GM21360 (cell line): ENCODE measurements around the gene NFE2.
"Not testable (repeated sequence)": the region's sequence is repeated elsewhere in the genome, so short reads cannot be mapped to it uniquely, and the experiment has no call there.

Experiments used
- ATAC-seq: cut with Tn5 transposase; IDR thresholded peaks from one replicate; pipeline ENCODE4 v1.9.1; 2021; ENCODE audit warnings: mild to moderate bottlenecking, moderate library complexity; ENCODE audit not compliant: unreplicated experiment

NFE2 gene

GRCh38 chr12:54284070-54284780, 16.6 kb downstream of the NFE2 start:
- ATAC-seq, result not testable (repeated sequence)

DNA sequence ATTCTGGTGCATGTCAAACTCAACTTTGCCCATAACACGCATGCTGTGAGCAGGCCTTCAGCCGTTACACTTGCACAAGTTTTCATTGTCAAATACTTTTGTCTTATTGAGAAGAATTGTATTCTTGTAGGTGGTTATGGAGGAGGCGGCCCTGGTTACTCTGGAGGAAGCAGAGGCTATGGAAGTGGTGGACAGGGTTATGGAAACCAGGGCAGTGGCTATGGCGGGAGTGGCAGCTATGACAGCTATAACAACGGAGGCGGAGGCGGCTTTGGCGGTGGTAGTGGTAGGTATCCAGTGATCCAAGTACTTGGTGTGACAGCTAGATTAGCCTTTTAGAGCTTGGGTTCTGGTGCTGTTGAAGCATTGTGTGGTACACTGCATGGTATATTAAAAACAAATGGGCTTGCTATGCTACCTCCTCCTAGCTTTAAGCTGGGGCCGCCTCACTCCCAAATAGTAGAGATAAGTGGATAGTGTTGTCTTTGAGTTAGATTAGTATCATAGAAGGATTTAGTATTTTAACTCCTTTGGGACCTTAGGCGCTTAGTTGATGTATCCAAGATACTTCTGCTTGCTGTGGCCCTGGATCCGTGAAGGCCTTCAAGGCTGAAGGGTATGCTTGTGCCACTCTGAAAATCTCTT, 17.7 kb downstream of the NFE2 start:
- no peak for ATAC-seq

DNA sequence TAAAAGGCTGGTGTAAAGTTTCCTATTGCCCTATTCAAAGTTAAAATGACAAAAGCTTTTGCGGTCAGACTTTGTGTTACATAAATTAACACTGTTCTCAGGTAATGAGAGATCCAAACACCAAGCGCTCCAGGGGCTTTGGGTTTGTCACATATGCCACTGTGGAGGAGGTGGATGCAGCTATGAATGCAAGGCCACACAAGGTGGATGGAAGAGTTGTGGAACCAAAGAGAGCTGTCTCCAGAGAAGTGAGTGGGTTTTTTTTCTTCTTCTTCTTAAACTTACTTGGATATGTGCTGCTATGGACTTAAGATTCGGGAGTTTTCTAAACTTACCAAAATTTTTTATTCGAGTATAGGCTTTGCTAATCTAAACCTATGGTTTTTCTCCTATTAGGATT, 19.1 kb downstream of the NFE2 start:
- ATAC-seq, result not testable (repeated sequence)

GRCh38 chr12:54281261-54281638, 19.6 kb downstream of the NFE2 start:
- not testable (repeated sequence) for ATAC-seq

GRCh38 chr12:54280468-54281260, 20.2 kb downstream of the NFE2 start, which contains the start of gene HNRNPA1:
Gene HNRNPA1 (plus strand): TSS chr12:54280726. CDS start chr12:54280808, 82 bp downstream.
- peak; percentile 87 for ATAC-seq

DNA sequence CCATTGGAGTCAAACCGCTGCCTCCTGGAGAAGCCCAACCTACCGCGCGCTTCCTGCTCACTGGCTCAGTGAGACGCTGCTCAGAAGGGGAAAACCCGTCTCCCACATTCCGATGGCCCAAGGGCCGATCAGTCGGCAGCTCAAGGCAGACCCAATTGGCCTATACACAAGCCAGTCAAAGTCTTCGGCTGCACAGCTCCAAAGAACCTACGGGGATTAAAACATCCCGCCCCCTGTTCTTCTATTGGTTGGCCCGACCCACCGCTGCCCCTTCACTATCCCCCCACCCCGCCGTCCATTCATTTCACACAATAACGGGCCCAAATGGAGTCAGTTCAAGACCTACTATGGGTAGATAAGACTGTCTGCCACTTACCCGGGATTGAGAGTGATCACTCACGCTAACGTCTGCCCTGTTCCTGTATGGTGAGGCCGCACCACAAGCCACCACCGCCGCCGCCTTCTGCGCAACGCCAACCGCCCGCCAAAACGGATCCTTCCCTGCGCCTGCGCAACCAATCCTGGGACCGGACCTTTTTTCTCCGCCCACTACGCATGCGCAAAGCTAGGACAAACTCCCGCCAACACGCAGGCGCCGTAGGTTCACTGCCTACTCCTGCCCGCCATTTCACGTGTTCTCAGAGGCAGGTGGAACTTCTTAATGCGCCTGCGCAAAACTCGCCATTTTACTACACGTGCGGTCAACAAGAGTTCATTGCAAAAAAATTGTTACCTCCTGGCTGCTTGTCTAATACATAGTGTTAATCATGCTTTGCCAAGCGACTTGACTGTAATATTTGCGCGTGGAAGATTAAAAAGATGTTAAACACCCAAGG, 21.0 kb downstream of the NFE2 start, which contains the start of gene CBX5:
Gene CBX5, minus strand, starts transcription at position 491 of the 836 bp plus-strand sequence. CDS start 22,472 bp downstream, outside the sequence.
- peak; percentile 66 for ATAC-seq

GRCh38 chr12:54279227-54279631, 21.6 kb downstream of the NFE2 start:
- no peak for ATAC-seq

- no peak for ATAC-seq
Measured at GRCh38 chr12:54277823-54278276, 23.0 kb downstream of the NFE2 start.

- ATAC-seq, result no peak
Measured at GRCh38 chr12:54276368-54276767, 24.4 kb downstream of the NFE2 start.

DNA sequence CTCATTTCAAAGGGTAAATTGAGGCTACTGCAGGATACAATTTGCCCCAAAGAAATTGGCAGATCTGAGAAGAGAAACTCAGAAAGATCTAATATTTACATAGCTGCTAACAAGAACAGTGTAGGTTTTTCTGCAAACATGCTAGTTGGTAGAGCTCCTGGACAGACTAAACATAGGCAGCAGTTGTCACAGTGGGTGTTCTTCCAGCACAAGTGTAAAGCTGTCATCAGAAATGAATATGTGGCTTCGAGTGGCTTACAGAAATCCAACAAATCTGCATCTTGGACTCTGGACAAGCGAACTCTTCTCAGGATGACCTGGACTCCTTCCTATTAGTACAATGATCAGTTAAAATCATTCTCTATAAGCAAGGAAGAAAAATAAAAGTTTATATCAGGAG, 26.8 kb downstream of the NFE2 start:
- ATAC-seq, result no peak

DNA sequence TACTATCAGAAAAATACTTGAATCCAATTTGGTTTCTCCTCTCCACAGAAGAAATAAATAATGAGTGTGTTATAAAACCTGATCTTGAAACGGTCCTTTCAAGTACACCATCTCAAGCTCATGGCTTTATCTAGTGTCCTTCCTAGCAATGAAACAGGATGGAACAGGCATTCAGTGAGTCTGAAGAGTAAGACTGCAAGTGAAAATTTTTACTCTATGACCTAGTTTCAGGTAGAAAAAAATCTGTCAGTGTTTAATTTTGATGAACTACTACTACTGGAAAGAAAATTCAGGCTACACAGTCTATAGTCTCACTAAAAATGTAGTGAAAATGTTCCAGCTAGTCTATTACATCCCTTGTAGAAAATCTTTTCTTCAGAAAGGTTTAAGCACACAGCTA, 28.6 kb downstream of the NFE2 start:
- no peak for ATAC-seq

GRCh38 chr12:54270345-54270744, 30.5 kb downstream of the NFE2 start:
- no peak for ATAC-seq

GRCh38 chr12:54266852-54267251, 34.0 kb downstream of the NFE2 start:
- no peak for ATAC-seq

GRCh38 chr12:54265364-54265812, 35.4 kb downstream of the NFE2 start:
- ATAC-seq, result no peak

DNA sequence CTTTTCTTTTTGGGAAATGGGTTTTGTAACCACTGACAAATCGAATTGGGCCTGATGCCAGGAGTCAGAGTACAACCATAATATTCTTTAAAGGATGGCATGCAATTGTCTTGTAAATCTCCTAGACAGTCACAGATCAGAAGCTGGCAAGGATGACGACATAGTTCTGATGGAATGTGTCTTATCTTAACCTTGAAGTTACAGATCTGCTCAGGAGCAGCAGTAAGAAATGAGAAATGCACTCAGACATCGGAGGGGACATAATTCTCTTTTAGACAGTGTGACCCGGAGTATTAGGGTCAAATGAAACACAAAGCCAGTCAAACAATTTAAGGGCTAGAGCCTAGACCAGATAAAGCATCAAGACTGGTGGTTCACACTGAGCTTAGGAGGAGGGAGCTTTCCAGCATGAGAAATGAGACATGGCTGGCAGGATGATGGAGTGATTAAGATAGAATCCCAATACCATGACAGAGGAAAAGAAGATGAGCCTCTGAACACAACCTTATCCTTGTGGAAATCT, 38.4 kb downstream of the NFE2 start:
- ATAC-seq, result no peak

- ATAC-seq, result no peak
Measured at GRCh38 chr12:54261815-54262402, 38.9 kb downstream of the NFE2 start.

GRCh38 chr12:54259194-54260011, 41.4 kb downstream of the NFE2 start:
- peak; percentile 69 for ATAC-seq

DNA sequence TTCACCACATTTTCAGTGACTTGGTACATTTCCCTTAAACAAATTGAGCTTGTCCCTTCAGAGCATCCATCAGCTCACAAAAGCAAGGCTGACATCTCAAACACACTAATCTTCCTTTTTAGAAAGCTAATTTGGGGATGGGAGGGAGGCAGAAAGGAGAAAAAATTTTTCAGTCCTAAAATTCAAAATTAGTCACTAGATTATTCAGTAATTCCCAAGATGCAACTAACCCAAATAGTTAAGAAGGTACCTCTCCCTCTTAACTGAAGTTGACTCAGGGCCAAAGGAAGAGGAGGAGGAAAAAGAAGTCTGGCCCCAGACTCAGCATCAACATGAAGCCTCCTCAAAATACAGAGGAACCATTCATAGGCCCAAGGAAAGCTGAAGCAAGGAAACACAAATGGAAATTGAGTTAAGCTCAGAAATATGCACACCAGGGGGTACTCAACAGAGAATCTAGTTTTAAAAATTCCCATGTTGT, 42.6 kb downstream of the NFE2 start:
- no peak for ATAC-seq

DNA sequence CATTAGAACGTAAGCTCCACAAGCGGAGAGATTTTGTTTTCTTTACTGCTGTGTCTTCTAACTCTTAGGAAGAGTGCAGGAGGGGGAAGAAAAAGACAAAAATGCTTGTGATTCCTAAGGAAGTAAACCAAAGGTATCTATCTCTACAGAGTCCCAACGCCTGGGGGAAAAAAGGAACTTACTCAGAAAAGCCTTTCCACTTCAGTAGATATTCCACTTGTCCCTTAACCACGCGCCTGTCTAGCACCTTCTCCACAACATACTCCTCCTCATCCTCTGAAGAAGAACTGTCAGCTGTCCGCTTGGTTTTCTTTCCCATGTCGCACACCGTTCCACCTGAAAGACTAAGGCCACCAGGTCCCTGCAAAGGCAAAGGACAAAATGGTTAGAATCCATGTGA, 43.5 kb downstream of the NFE2 start:
- ATAC-seq, result no peak
